KBM-7 (cell line): ENCODE measurements around the gene PKDCC.
A peak's percentile ranks its signal among the peaks of the same experiment; 100 is the strongest.

Experiments used
- DNase-seq: peaks from one replicate; pipeline ENCODE4 v3.0.0-alpha.2; 2015
- in situ Hi-C: fragments of 300-500 bp; cut with MboI; formaldehyde crosslinking; loops from 2 replicates; pipeline ENCODE4 v1.14.3; 2020; ENCODE audit warnings: low sequenced_read_pairs, low pct_unique_long_range_greater_than_20kb, mixed read lengths

Gene PKDCC

GRCh38 chr2:42098571-42099437 lies 51.0 kb downstream of the PKDCC start:
- peak; percentile 54 for DNase-seq
- in situ Hi-C loops = loop anchor here (25.0 kb wide), 1 partner anchor 238 kb away; no protein-coding TSS in a partner anchor

DNA sequence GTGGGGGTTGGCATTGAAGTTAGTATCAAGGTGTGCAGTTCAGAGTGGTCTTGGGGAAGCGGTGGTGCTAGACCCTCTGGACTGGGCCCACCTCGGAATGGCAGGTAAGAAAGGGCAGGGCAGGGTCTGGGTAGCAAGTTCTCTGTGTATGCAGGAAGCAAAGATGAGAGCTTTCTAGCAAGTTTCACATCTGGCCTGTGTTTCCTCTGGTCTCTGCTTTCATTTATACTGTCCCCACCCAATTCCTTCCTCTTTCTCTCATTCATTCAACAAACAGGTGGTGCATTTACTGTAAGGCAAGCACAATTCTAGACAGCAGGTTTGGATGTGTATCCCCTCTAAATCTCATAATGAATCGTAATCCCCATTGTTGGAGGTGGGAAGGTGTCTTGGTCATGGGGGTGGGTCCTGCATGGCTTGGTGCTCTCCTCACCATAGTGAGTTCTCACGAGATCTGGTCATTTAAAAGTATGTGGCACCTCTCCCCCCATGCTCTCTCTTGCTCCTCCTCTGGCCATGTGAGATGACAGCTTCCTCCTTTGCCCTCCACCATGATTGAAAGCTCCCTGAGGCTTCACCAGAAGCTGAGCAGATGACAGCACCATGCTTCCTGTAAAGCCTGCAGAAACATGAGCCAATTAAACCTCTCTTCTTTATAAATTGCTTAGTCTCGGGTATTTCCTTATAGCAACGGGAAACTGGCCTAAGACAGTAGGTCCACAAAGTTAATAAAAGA lies 51.8 kb downstream of the PKDCC start:
- in situ Hi-C loops = loop anchor here (25.0 kb wide), 1 partner anchor 238 kb away; no protein-coding TSS in a partner anchor

GRCh38 chr2:42100683-42101205 lies 52.9 kb downstream of the PKDCC start:
- DNase-seq = no peak
- in situ Hi-C loops = no loop called here

More for the DNA sequence above, 51.8 kb downstream of the PKDCC start:
- DNase-seq = no peak

GRCh38 chr2:42101206-42102023 lies 53.6 kb downstream of the PKDCC start:
- in situ Hi-C loops = no loop called here

GRCh38 chr2:42102024-42102590 lies 54.3 kb downstream of the PKDCC start:
- no peak for DNase-seq
- in situ Hi-C loops = no loop called here

More at GRCh38 chr2:42101206-42102023, 53.6 kb downstream of the PKDCC start:
- no peak for DNase-seq

GRCh38 chr2:42102591-42103450 lies 55.0 kb downstream of the PKDCC start:
- DNase-seq = no peak
- in situ Hi-C loops = no loop called here

GRCh38 chr2:42103829-42104228 lies 56.0 kb downstream of the PKDCC start:
- in situ Hi-C loops = no loop called here
- DNase-seq = no peak

- in situ Hi-C loops = no loop called here
- DNase-seq = no peak
Observed at GRCh38 chr2:42104621-42105020, 56.8 kb downstream of the PKDCC start.

GRCh38 chr2:42105330-42106256 lies 57.8 kb downstream of the PKDCC start:
- no peak for DNase-seq
- in situ Hi-C loops = no loop called here

GRCh38 chr2:42106257-42106816 lies 58.5 kb downstream of the PKDCC start:
- in situ Hi-C loops = no loop called here
- DNase-seq = no peak

- in situ Hi-C loops = no loop called here
Observed at GRCh38 chr2:42107249-42108042, 59.6 kb downstream of the PKDCC start.

More at GRCh38 chr2:42107249-42108042, 59.6 kb downstream of the PKDCC start:
- no peak for DNase-seq
